BJ (cell line): ENCODE results near the gene CCM2. TPM values are rescaled to one million over a fixed set of nuclear protein-coding genes. Genes with fewer than 3 reads are reported as not detected.

Experiments used
- CTCF ChIA-PET: fragments of 350-600 bp; formaldehyde crosslinking; extraction: SDS; loops from one replicate; lab custom pipeline; 2021; ENCODE audit warnings: antibody characterized with exemption, inconsistent platforms; lab: Yijun Ruan, JAX
- POLR2A ChIA-PET: fragments of 300-600 bp; sonication (Branson Sonifier 250); formaldehyde crosslinking; extraction: SDS; loops from one replicate; lab custom pipeline; 2021; ENCODE audit warnings: antibody characterized with exemption; lab: Charles Lee
- DNase-seq: peaks from one replicate; pipeline ENCODE4 v3.0.0-alpha.2; 2011; ENCODE audit warnings: low read depth
- H3K27me3 ChIP-seq: 2 replicates; pipeline ENCODE4 v1.6.0; 2011; ENCODE audit warnings: low read length; ENCODE audit not compliant: control insufficient read depth, insufficient read depth
- H3K36me3 ChIP-seq: 2 replicates; pipeline ENCODE4 v1.5.1; 2011; ENCODE audit warnings: low read length; ENCODE audit not compliant: control insufficient read depth, insufficient read depth
- H3K4me3 ChIP-seq: 2 replicates; pipeline ENCODE4 v1.5.1; 2011; ENCODE audit warnings: low read depth, mild to moderate bottlenecking, control low read depth, low read length
- CTCF ChIP-seq: IDR thresholded peaks from 2 replicates; pipeline ENCODE4 v1.5.1; 2011; ENCODE audit warnings: low read depth, mild to moderate bottlenecking, control low read depth, inconsistent platforms, low read length, moderate library complexity; ENCODE audit not compliant: insufficient read depth
- polyA plus RNA-seq: library from polyadenylated mRNA; depleted of rRNA; stranded (reverse); fragments of >200 nt; gene quantifications from 2 replicates; pipeline ENCODE4 v1.2.3, GENCODE V29; 2011

Gene CCM2
- polyA plus RNA-seq, 1 experiment, result 48.2 TPM

GRCh38 chr7:45035371-45035770 is 35.4 kb downstream of the CCM2 start:
- ChIA-PET POLR2A (no interaction called here), CTCF (interaction anchor here (0.8 kb wide), 1 partner anchor 14 kb away, joined by 3 read pairs; no protein-coding TSS in a partner anchor)
- Histone ChIP-seq H3K36me3 (no peaks in the 10 kb centered on the region; the same call in 1 of the 2 replicates), H3K4me3 (no peak overlapping the region), H3K27me3 (no peaks in the 10 kb centered on the region)
- no peak for TF ChIP-seq CTCF
- no peak for DNase-seq

- no peak for TF ChIP-seq CTCF
- POLR2A ChIA-PET, result no interaction called here
- no peak for DNase-seq
- no peaks in the 10 kb centered on the region for H3K27me3 ChIP-seq
- H3K4me3 ChIP-seq, result no peak overlapping the region
- no peaks in the 10 kb centered on the region; the same call in 1 of the 2 replicates for H3K36me3 ChIP-seq
- CTCF ChIA-PET, result interaction anchor here (0.8 to 0.9 kb wide), 2 partner anchors 14 to 15 kb away, joined by 3 read pairs; no protein-coding TSS in a partner anchor
These were observed 35.9 kb downstream of the CCM2 start for GRCh38 chr7:45035893-45036292.

GRCh38 chr7:45036317-45036716 is 36.3 kb downstream of the CCM2 start:
- ChIA-PET POLR2A (no interaction called here), CTCF (interaction anchor here (0.9 to 1.2 kb wide), 2 partner anchors 15 to 100 kb away, joined by 3 read pairs; no protein-coding TSS in a partner anchor)
- Histone ChIP-seq H3K4me3 (no peak overlapping the region), H3K36me3 (no peaks in the 10 kb centered on the region; the same call in none of the 2 replicates), H3K27me3 (no peaks in the 10 kb centered on the region)
- TF ChIP-seq CTCF, result no peak
- no peak for DNase-seq

GRCh38 chr7:45036796-45037195 is 36.8 kb downstream of the CCM2 start:
- Histone ChIP-seq H3K4me3 (no peak overlapping the region), H3K36me3 (peaks cover 2% of the 10 kb centered on the region), H3K27me3 (no peaks in the 10 kb centered on the region)
- POLR2A ChIA-PET, result no interaction called here
- DNase-seq, result no peak
- no peak for TF ChIP-seq CTCF
- CTCF ChIA-PET, result interaction anchor here (1.2 kb wide), 1 partner anchor 99 kb away, joined by 3 read pairs; no protein-coding TSS in a partner anchor

- ChIA-PET CTCF (interaction anchor here (1.2 kb wide), 1 partner anchor 98 kb away, joined by 3 read pairs; no protein-coding TSS in a partner anchor), POLR2A (no interaction called here)
- no peak for DNase-seq
- no peaks in the 10 kb centered on the region for H3K27me3 ChIP-seq
- no peak for TF ChIP-seq CTCF
- no peak overlapping the region for H3K4me3 ChIP-seq
- H3K36me3 ChIP-seq, result peaks cover 2% of the 10 kb centered on the region
These were observed 37.9 kb downstream of the CCM2 start for GRCh38 chr7:45037876-45038275.
